ENCODE data around the gene AGTRAP. TPM values are rescaled to one million over a fixed set of nuclear protein-coding genes. Genes with fewer than 3 reads are reported as not detected.

The AGTRAP gene
- total and polyA plus RNA-seq, 2 donors (not counting 3 experiments of a cell fraction or from before 2014, with no cell fraction given): 41.6 to 101 TPM

- intact Hi-C loops (cut with micrococcal nuclease) (no loop called here), dilution Hi-C loops (cut with MboI; ENCODE audit: extremely low pct_ligation_motif_present, low sequenced_read_pairs) (no loop called here)
- H3K27me3 ChIP-seq (ENCODE audit: control insufficient read depth in 2 of 2, insufficient read depth in 2 of 2, low read length in 2 of 2): peaks cover 0 to 6% of the 10 kb centered on the region in 2 experiments
- H3K4me2 ChIP-seq (ENCODE audit: insufficient read depth, low read length): no peak overlapping the region
- H3K27ac ChIP-seq (ENCODE audit: insufficient read depth, low read depth, low read length): no peak overlapping the region
- H3K4me3 ChIP-seq (replicated peaks in 1 of 3; ENCODE audit: insufficient read depth in 1 of 3, low read depth in 1 of 3, low read length in 3 of 3): no peak overlapping the region
- FAIRE-seq (no peak), DNase-seq (ENCODE audit: low read depth, low spot score) (no peak)
- ChIA-PET CTCF (no interaction called here), POLR2A (no interaction called here)
- TF ChIP-seq EZH2 (IDR thresholded peaks at IDR 0.05; ENCODE audit: borderline replicate concordance, low read depth, low read length, severe bottlenecking) (no peak), POLR2AphosphoS5 (IDR thresholded peaks at IDR 0.05; ENCODE audit: insufficient read depth, low read depth, low read length) (no peak), POLR2A (IDR thresholded peaks at IDR 0.05; ENCODE audit: low read depth, low read length) (no peak), JUN (IDR thresholded peaks at IDR 0.05; ENCODE audit: borderline replicate concordance, insufficient read depth, insufficient read length, low read depth) (no peak), MYC (IDR thresholded peaks at IDR 0.05; ENCODE audit: low read depth, low read length) (no peak), FOS (IDR thresholded peaks at IDR 0.05; ENCODE audit: borderline replicate concordance, insufficient read depth, low read length) (no peak), GATA2 (IDR thresholded peaks at IDR 0.05; ENCODE audit: insufficient read depth, insufficient read length, low read depth, low read length) (no peak)
- TF ChIP-seq, protein P1, sequence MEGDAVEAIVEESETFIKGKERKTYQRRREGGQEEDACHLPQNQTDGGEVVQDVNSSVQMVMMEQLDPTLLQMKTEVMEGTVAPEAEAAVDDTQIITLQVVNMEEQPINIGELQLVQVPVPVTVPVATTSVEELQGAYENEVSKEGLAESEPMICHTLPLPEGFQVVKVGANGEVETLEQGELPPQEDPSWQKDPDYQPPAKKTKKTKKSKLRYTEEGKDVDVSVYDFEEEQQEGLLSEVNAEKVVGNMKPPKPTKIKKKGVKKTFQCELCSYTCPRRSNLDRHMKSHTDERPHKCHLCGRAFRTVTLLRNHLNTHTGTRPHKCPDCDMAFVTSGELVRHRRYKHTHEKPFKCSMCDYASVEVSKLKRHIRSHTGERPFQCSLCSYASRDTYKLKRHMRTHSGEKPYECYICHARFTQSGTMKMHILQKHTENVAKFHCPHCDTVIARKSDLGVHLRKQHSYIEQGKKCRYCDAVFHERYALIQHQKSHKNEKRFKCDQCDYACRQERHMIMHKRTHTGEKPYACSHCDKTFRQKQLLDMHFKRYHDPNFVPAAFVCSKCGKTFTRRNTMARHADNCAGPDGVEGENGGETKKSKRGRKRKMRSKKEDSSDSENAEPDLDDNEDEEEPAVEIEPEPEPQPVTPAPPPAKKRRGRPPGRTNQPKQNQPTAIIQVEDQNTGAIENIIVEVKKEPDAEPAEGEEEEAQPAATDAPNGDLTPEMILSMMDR (IDR thresholded peaks at IDR 0.05; ENCODE audit: extremely low read depth in 1 of 2, insufficient read depth in 1 of 2, low read depth in 1 of 2, low read length in 2 of 2): no peak
- TF ChIP-seq, protein P2, sequence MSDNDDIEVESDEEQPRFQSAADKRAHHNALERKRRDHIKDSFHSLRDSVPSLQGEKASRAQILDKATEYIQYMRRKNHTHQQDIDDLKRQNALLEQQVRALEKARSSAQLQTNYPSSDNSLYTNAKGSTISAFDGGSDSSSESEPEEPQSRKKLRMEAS (IDR thresholded peaks at IDR 0.05; ENCODE audit: insufficient read depth, insufficient read length): no peak
- BruUV-seq (replicated peaks): no TSS peak
- no peaks in the 10 kb centered on the region for H4K20me1 ChIP-seq (replicated peaks; ENCODE audit: control insufficient read depth, extremely low read depth, insufficient read depth, low read length)
- peaks cover 4% of the 10 kb centered on the region for H3K4me1 ChIP-seq (ENCODE audit: control insufficient read depth, extremely low read depth, insufficient read depth, low read length)
- H3K9ac ChIP-seq (replicated peaks; ENCODE audit: extremely low read depth, insufficient read depth, low read length): no peak overlapping the region
- no peak overlapping the region for H2AFZ ChIP-seq (ENCODE audit: low read depth, low read length)
- H3K9me3 ChIP-seq (replicated peaks; ENCODE audit: control insufficient read depth, insufficient read depth, low read length): no peaks in the 10 kb centered on the region
- H3K79me2 ChIP-seq (ENCODE audit: control insufficient read depth, insufficient read depth, low read length): no peaks in the 10 kb centered on the region
- H3K36me3 ChIP-seq (ENCODE audit: control insufficient read depth in 2 of 2, extremely low read depth in 1 of 2, insufficient read depth in 2 of 2, low read length in 2 of 2): no peaks in the 10 kb centered on the region
- H3K9me1 ChIP-seq (replicated peaks; ENCODE audit: control insufficient read depth, extremely low read depth, insufficient read depth, low read length): no peaks in the 10 kb centered on the region
Measured at GRCh38 chr1:11764519-11764918, 28.6 kb downstream of the AGTRAP start.
